Uterus (tissue), 4 donors: Measurements from ENCODE around the gene TAX1BP1. TPM values are rescaled to one million over a fixed set of nuclear protein-coding genes. Genes with fewer than 3 reads are reported as not detected.
"Not testable (repeated sequence)": the region's sequence is repeated elsewhere in the genome, so short reads cannot be mapped to it uniquely, and the experiment has no call there.

Experiments used
- DNase-seq, 2 donors: peaks; one replicate each; pipeline ENCODE4 v3.0.0-alpha.2; 2019 to 2020
- H3K27ac ChIP-seq, 2 donors: fragments of 200-600 bp; sonication (generic); 1 replicate in 1 of 2; 2 replicates in 1 of 2; pipeline ENCODE4 v1.5.1; 2016 to 2018
- H3K27me3 ChIP-seq, 2 donors: fragments of 200-600 bp; sonication (generic); one replicate each; pipeline ENCODE4 v1.5.1; 2018 to 2019; ENCODE audit warnings: control low read depth in 1 of 2
- H3K36me3 ChIP-seq, 2 donors: fragments of 200-600 bp; sonication (generic); one replicate each; pipeline ENCODE4 v1.5.1; 2019; ENCODE audit warnings: control low read depth in 1 of 2
- H3K4me1 ChIP-seq, 2 donors: fragments of 200-600 bp; sonication (generic); one replicate each; pipeline ENCODE4 v1.5.1; 2018 to 2019; ENCODE audit warnings: control low read depth in 1 of 2
- H3K4me3 ChIP-seq, 2 donors: fragments of 200-600 bp; sonication (generic); 1 replicate in 1 of 2; 2 replicates in 1 of 2; pipeline ENCODE4 v1.5.1; 2018 to 2019; ENCODE audit warnings: mild to moderate bottlenecking in 1 of 2
- H3K9me3 ChIP-seq, 2 donors: fragments of 200-600 bp; sonication (generic); one replicate each; pipeline ENCODE4 v1.5.1; 2019; ENCODE audit warnings: control low read depth in 1 of 2
- POLR2A ChIP-seq, 2 donors: fragments of 450-650 bp; IDR thresholded peaks; one replicate each; pipeline ENCODE4 v1.6.1; 2016; ENCODE audit warnings: antibody characterized with exemption in 2 of 2, mild to moderate bottlenecking in 1 of 2, moderate library complexity in 1 of 2
- intact Hi-C: fragments of 100-400 bp; cut with DNase I; formaldehyde crosslinking; loops from one replicate; pipeline ENCODE4 v1.15.1; 2023; ENCODE audit warnings: low total_unique reads
- total RNA-seq, 4 donors: library from RNA; depleted of rRNA in 3 of 4; stranded (reverse); fragments of >200 nt in 3 of 4; gene quantifications; one replicate each; pipeline versions ENCODE4 v1.1.0 to v1.2.4, GENCODE V29; 2014 to 2023
- TF ChIP-seq, protein P1 (sequence below), 4 experiments: fragments of 200-600 bp in 2 of 4; fragments of 450-650 bp in 2 of 4; sonication (generic) in 2 of 4; IDR thresholded peaks; one replicate each; pipeline ENCODE4 v1.5.1; 2016 to 2019; ENCODE audit warnings: antibody characterized with exemption in 4 of 4, mild to moderate bottlenecking in 2 of 4, moderate library complexity in 1 of 4
- donor health status: DM: yes; HTN: yes; CAD: no.

Gene TAX1BP1
- total RNA-seq, 4 donors from 2014 or later, result 46.4 to 121 (median 77.3) TPM

DNA sequence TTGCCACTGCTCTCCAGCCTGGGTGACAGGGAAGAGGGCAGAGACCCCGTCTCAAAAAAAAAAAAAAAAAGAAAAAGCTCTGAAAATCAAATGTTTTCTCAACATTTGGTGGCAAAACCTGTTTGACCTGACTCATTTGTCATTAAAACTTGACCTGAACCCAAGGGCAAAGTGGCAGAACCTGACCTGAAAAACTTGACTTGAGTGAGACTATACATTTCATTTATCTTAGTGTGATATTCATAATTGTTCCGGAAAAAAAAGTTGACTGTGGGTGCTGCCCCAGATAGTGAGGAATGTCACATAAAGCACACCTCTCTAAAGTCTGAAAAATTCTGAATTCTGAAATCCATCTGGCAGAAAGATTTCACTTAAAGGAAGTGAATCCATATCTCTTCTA is 2.3 kb upstream of the TAX1BP1 start:
- Histone ChIP-seq H3K36me3 (no peaks in the 10 kb centered on the region), H3K27ac (no peak overlapping the region), H3K4me3 (no peak overlapping the region), H3K9me3 (no peaks in the 10 kb centered on the region), H3K4me1 (no peaks in the 10 kb centered on the region), H3K27me3 (no peaks in the 10 kb centered on the region)
- intact Hi-C loops, result loop anchor here (5.0 kb wide), 1 partner anchor 75 kb away; the partner anchor contains the start of gene HIBADH
- no peak for DNase-seq
- TF ChIP-seq POLR2A (IDR thresholded peaks at IDR 0.05), result no peak

DNA sequence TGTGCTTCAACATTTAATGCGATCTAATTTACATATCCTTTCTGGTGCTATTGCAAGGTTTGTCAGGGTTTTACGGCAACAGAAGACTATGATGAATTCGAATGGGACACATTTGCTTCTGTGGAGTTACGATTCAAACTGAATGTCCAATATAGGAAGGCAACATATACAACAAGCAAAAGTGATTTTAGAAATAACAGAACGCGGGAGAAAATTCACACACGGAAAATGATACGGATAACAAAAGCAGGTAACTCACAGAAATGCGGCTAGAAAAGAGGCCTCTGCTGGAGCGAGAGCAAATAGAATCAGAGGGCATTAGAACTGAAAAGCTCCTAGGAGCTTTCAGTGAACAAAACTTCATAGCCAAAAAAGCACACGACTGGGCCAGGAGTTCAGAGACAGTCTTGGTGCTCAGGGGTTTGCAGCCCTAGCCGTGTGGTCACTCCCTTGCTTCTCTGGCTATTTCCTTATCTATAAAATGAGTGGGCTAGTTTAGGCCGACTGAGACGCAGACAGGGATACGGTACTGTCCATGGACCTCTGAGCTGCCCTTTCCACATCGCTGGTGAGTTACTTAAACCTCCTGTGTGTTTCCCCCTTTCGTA is 557 bp upstream of the TAX1BP1 start:
- H3K4me1 ChIP-seq, result no peaks in the 10 kb centered on the region
- no peaks in the 10 kb centered on the region for H3K36me3 ChIP-seq
- intact Hi-C loops, result loop anchor here (5.0 kb wide), 1 partner anchor 77 kb away; the partner anchor contains the start of gene HIBADH
- TF ChIP-seq, protein P1, sequence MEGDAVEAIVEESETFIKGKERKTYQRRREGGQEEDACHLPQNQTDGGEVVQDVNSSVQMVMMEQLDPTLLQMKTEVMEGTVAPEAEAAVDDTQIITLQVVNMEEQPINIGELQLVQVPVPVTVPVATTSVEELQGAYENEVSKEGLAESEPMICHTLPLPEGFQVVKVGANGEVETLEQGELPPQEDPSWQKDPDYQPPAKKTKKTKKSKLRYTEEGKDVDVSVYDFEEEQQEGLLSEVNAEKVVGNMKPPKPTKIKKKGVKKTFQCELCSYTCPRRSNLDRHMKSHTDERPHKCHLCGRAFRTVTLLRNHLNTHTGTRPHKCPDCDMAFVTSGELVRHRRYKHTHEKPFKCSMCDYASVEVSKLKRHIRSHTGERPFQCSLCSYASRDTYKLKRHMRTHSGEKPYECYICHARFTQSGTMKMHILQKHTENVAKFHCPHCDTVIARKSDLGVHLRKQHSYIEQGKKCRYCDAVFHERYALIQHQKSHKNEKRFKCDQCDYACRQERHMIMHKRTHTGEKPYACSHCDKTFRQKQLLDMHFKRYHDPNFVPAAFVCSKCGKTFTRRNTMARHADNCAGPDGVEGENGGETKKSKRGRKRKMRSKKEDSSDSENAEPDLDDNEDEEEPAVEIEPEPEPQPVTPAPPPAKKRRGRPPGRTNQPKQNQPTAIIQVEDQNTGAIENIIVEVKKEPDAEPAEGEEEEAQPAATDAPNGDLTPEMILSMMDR (IDR thresholded peaks at IDR 0.05), result no peak
- no peak for TF ChIP-seq POLR2A (IDR thresholded peaks at IDR 0.05)
- peak overlapping the region; percentile 95 to 99 for H3K27ac ChIP-seq
- peak overlapping the region; percentile 95 to 96 for H3K4me3 ChIP-seq
- H3K27me3 ChIP-seq, result no peaks in the 10 kb centered on the region
- no peaks in the 10 kb centered on the region for H3K9me3 ChIP-seq
- no peak for DNase-seq

DNA sequence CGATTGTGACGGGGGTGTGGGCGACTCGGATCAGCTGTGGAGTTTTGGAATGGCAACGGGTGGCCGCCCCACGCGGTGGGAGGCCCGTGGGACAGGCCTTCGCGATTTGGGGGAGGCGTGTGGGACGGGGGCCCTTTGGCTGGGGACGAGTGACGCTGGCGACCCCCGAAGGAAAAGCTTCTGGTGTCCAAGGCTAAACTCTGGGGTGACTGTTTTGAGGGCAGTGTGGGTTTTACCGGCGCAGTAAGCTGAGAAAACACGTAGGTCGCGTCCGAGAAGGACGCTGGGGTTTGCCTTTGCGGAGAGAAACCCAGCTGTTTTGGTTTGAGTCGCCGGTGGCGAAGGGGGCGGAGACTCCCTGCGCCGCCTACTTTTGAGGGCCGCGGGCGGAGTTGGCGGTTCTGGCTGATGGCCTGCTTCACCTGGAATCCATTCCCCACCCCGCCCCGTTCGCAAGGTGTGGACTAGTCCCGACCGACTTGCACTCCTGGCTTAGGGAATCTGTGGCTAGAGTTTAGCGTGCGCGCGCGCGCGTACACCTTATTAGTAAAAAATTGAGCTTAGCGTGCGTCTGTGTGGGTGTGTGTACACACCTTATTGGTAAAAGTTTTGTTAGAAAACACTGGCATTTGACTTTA is 606 bp downstream of the TAX1BP1 start:
- intact Hi-C loops, result no loop called here
- DNase-seq, result peak; percentile 77 to 79
- Histone ChIP-seq H3K36me3 (no peaks in the 10 kb centered on the region), H3K4me3 (peak overlapping the region; percentile 95 to 96), H3K27me3 (no peaks in the 10 kb centered on the region), H3K9me3 (no peaks in the 10 kb centered on the region), H3K4me1 (peaks cover 0 to 6% of the 10 kb centered on the region in 2 donors), H3K27ac (peak overlapping the region; percentile 95 to 99)
- TF ChIP-seq, protein P1 (IDR thresholded peaks at IDR 0.05), result no peak
- TF ChIP-seq POLR2A (IDR thresholded peaks at IDR 0.05), result peak in 1 of 2 donors; percentile 62

DNA sequence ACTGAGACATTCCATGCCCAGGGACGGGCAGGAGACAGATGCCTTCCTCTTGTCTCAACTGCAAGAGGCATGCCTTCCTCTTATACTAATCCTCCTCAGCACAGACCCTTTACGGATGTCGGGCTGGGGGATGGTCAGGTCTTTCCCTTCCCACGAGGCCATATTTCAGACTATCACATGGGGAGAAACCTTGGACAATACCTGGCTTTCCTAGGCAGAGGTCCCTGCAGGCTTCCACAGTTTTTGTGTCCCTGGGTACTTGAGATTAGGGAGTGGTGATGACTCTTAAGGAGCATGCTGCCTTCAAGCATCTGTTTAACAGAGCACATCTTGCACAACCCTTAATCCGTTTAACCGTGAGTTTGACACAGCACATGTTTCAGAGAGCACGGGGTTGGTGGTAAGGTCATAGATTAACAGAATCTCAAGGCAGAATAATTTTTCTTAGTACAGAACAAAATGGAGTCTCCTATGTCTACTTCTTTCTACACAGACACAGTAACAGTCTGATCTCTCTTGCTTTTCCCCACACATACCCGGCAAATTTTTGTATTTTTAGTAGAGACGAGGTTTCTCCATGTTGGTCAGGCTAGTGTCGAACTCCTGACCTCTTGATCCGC is 2.2 kb downstream of the TAX1BP1 start:
- H3K4me3 ChIP-seq, H3K27ac ChIP-seq: not testable (repeated sequence)

DNA sequence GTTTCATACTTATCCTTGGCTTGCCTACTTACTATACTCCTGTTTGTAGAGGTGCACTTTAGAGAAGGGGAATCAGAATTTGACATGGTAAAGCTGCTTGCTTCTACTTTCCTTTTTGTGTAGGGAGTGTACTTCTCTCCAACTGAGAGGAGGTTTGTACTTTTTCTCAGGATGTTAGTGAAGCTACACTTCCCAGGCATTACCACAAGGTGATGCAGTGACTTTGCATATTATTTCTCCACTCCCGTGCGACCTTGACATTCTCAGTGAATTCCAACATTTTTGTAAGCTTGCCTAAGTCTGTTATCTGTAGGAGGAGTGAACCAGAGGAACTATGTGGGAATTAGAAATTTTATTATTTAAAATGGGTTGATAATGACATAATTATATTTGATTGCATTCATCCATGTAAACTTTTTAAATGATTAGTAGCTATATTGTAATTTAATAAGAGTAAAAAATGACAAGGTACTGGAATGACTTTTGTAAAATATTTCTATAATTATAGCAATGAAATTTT is 5.2 kb downstream of the TAX1BP1 start:
- intact Hi-C loops, result no loop called here
- no peaks in the 10 kb centered on the region for H3K36me3 ChIP-seq
- DNase-seq, result no peak
- no peaks in the 10 kb centered on the region for H3K27me3 ChIP-seq
- TF ChIP-seq POLR2A (IDR thresholded peaks at IDR 0.05), result no peak
- TF ChIP-seq, protein P1 (IDR thresholded peaks at IDR 0.05), result peak; percentile 53 to 63 (median 54)
- H3K4me3 ChIP-seq, result no peak overlapping the region
- no peaks in the 10 kb centered on the region for H3K9me3 ChIP-seq
- H3K4me1 ChIP-seq, result peaks cover 0 to 6% of the 10 kb centered on the region in 2 donors
- H3K27ac ChIP-seq, result peak overlapping the region in 1 of 2 donors; percentile 26

More for the DNA sequence above, 2.2 kb downstream of the TAX1BP1 start:
- H3K9me3 ChIP-seq, H3K4me1 ChIP-seq, intact Hi-C loops, H3K27me3 ChIP-seq, DNase-seq, H3K36me3 ChIP-seq: not testable (repeated sequence)

DNA sequence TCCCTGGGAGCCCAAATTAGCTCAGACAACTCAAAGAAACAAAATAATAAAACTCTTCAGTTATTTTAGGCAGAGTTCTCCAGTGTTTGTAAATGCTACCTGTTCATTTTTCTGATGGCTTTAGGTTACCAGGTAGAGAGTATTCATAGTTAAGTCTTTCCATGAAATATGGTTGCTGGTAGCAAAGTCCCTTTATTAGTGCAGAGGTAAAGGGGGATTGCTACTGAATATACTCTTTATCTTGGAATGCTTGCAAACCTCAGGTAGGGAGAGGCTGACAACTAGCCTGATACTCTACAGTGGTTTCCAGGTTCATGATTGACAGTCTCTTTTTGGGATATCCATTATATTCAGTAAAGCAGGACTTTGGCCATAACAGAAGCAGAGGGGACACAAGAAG is 6.5 kb downstream of the TAX1BP1 start:
- H3K27me3 ChIP-seq, result no peaks in the 10 kb centered on the region
- no peaks in the 10 kb centered on the region for H3K9me3 ChIP-seq
- no peaks in the 10 kb centered on the region for H3K36me3 ChIP-seq
- H3K4me3 ChIP-seq, result no peak overlapping the region
- no peak for TF ChIP-seq POLR2A (IDR thresholded peaks at IDR 0.05)
- TF ChIP-seq, protein P1 (IDR thresholded peaks at IDR 0.05), result no peak
- DNase-seq, result no peak
- intact Hi-C loops, result no loop called here
- H3K4me1 ChIP-seq, result peaks cover 0 to 6% of the 10 kb centered on the region in 2 donors
- H3K27ac ChIP-seq, result no peak overlapping the region
